K562 (cell line): ENCODE data around the gene TRDMT1. TPM values are rescaled to one million over a fixed set of nuclear protein-coding genes. Genes with fewer than 3 reads are reported as not detected.

ENCODE experiments used
- CBFA2T3 ChIP-seq: fragments of 450-650 bp; IDR thresholded peaks from 2 replicates; pipeline ENCODE4 v1.6.1; 2017
- CEBPB ChIP-seq: fragments of 450-650 bp; IDR thresholded peaks from 2 replicates; pipeline ENCODE4 v1.6.1; 2016; ENCODE audit warnings: missing genetic modification characterization, missing compliant biosample characterization
- CEBPG ChIP-seq, 3 experiments: fragments of 200-800 bp in 1 of 3; sonication (Bioruptor generic) in 1 of 3; sonication (generic) in 1 of 3; formaldehyde crosslinking in 1 of 3; IDR thresholded peaks in 2 of 3; conservative IDR thresholded peaks in 1 of 3; 2 replicates each; pipeline versions ENCODE4 v1.6.1 to v1.8.0; 2016 to 2022; ENCODE audit warnings: missing compliant biosample characterization in 2 of 3, missing genetic modification characterization in 2 of 3, mild to moderate bottlenecking in 1 of 3, missing genetic modification reagents in 1 of 3
- FOSL1 ChIP-seq: fragments of 200-800 bp; sonication (Bioruptor generic); conservative IDR thresholded peaks from 2 replicates; pipeline ENCODE4 v1.6.1; 2016; ENCODE audit warnings: missing genetic modification characterization, missing compliant biosample characterization
- GTF2F1 ChIP-seq: IDR thresholded peaks from 2 replicates; pipeline ENCODE4 v1.6.1; 2011; ENCODE audit warnings: low read depth, low read length, improper control_type of control experiment
- HLTF ChIP-seq: fragments of 450-650 bp; IDR thresholded peaks from 2 replicates; pipeline ENCODE4 v1.6.1; 2016
- NCOA2 ChIP-seq, 2 experiments: fragments of 450-650 bp; IDR thresholded peaks; 2 replicates each; pipeline ENCODE4 v1.6.1; 2018; ENCODE audit warnings: mild to moderate bottlenecking in 2 of 2, moderate library complexity in 1 of 2; ENCODE audit not compliant: partially characterized antibody in 2 of 2
- SMAD2 ChIP-seq: fragments of 150-350 bp; IDR thresholded peaks from 2 replicates; pipeline ENCODE4 v1.6.1; 2014; ENCODE audit warnings: low read depth, mild to moderate bottlenecking, low read length
- TEAD2 ChIP-seq: fragments of 450-650 bp; IDR thresholded peaks from 2 replicates; pipeline ENCODE4 v1.6.1; 2016; ENCODE audit warnings: missing genetic modification characterization, control low read depth, missing compliant biosample characterization
- ZMIZ1 ChIP-seq, 2 experiments: fragments of 150-350 bp in 1 of 2; IDR thresholded peaks; 2 replicates each; pipeline ENCODE4 v1.6.1; 2012 to 2016; ENCODE audit warnings: low read depth in 2 of 2, low read length in 2 of 2, mild to moderate bottlenecking in 1 of 2, moderate library complexity in 1 of 2
- polyA plus RNA-seq, 8 experiments: library from polyadenylated mRNA; depleted of rRNA in 4 of 8; stranded (reverse) in 5 of 8; unstranded in 3 of 8; fragments of >200 nt; fragmentation: Nextera tagmentation in 2 of 8; fragmentation: Illumina TruSeq in 1 of 8; extraction: Ambion mirVana in 2 of 8; extraction: Trizol in 1 of 8; gene quantifications; 2 replicates each; pipeline versions ENCODE4 v1.2.1 to v1.2.3, GENCODE V29; 2011 to 2014; ENCODE audit warnings: inconsistent platforms in 1 of 8, missing spikeins in 1 of 8
- total RNA-seq, 7 experiments: library from RNA; depleted of rRNA in 6 of 7; stranded (reverse); fragments of >200 nt in 6 of 7; fragmentation: Illumina TruSeq in 2 of 7; extraction: Trizol in 2 of 7; gene quantifications; 2 replicates each; pipeline versions ENCODE4 v1.2.1 to v1.2.3, GENCODE V29; 2011 to 2021; ENCODE audit warnings: low replicate concordance in 1 of 7
- TF ChIP-seq, protein P1 (sequence below), 2 experiments: fragments of 450-650 bp; formaldehyde crosslinking in 1 of 2; IDR thresholded peaks; 2 replicates each; pipeline versions ENCODE4 v1.4.0 to v1.6.1; 2014 to 2020; ENCODE audit warnings: mild to moderate bottlenecking in 2 of 2, borderline replicate concordance in 1 of 2, low read depth in 1 of 2
- TF ChIP-seq, protein P2 (sequence below): fragments of 450-650 bp; conservative IDR thresholded peaks from 2 replicates; pipeline ENCODE4 v1.6.1; 2016; ENCODE audit warnings: missing genetic modification characterization, low read depth, mild to moderate bottlenecking, control low read depth, missing compliant biosample characterization
- TF ChIP-seq, protein P3 (sequence below): fragments of 450-650 bp; IDR thresholded peaks from one replicate; pipeline ENCODE4 v1.6.1; 2018; ENCODE audit warnings: mild to moderate bottlenecking, moderate library complexity; ENCODE audit not compliant: partially characterized antibody

TRDMT1 gene
- total and polyA plus RNA-seq, 9 of the 15 experiments (the other 6 are each of a cell fraction or from before 2014, with no cell fraction given) = 5.4 to 12.6 (median 9.3) TPM

DNA sequence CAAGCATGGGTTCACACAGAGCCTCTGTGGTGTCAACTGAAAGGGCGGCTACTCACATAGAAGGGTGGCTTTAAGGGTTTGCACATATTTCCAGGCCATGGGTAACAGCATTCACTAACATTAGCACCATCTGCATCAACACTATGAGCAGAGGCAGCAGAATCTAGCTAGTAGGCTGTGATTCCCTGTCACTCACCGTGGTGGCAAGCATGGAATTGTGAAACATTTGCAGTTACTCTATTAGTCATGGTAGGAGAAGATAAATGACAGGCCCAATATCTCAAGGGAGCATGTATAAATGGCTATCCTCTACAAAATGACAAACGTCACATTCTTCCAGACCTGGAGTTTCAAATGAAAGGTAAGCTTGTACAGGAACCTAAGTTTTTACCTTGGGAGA is 39.7 kb downstream of the TRDMT1 start (continued):
- TF ChIP-seq, protein P1, sequence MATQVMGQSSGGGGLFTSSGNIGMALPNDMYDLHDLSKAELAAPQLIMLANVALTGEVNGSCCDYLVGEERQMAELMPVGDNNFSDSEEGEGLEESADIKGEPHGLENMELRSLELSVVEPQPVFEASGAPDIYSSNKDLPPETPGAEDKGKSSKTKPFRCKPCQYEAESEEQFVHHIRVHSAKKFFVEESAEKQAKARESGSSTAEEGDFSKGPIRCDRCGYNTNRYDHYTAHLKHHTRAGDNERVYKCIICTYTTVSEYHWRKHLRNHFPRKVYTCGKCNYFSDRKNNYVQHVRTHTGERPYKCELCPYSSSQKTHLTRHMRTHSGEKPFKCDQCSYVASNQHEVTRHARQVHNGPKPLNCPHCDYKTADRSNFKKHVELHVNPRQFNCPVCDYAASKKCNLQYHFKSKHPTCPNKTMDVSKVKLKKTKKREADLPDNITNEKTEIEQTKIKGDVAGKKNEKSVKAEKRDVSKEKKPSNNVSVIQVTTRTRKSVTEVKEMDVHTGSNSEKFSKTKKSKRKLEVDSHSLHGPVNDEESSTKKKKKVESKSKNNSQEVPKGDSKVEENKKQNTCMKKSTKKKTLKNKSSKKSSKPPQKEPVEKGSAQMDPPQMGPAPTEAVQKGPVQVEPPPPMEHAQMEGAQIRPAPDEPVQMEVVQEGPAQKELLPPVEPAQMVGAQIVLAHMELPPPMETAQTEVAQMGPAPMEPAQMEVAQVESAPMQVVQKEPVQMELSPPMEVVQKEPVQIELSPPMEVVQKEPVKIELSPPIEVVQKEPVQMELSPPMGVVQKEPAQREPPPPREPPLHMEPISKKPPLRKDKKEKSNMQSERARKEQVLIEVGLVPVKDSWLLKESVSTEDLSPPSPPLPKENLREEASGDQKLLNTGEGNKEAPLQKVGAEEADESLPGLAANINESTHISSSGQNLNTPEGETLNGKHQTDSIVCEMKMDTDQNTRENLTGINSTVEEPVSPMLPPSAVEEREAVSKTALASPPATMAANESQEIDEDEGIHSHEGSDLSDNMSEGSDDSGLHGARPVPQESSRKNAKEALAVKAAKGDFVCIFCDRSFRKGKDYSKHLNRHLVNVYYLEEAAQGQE (IDR thresholded peaks at IDR 0.05; ENCODE audit: borderline replicate concordance) = no peak
- TF ChIP-seq, protein P1 (CRISPR knock-in tag; IDR thresholded peaks at IDR 0.05; ENCODE audit: low read depth) = no peak
- TF ChIP-seq ZMIZ1 (IDR thresholded peaks at IDR 0.05; ENCODE audit: low read depth in 2 of 2, low read length in 2 of 2) = no peak
- no peak for TF ChIP-seq GTF2F1
- peak in 1 of 2 experiments; percentile 29 for TF ChIP-seq NCOA2 (IDR thresholded peaks at IDR 0.05; ENCODE audit: partially characterized antibody in 2 of 2)
- TF ChIP-seq HLTF = no peak
- TF ChIP-seq, protein P2, sequence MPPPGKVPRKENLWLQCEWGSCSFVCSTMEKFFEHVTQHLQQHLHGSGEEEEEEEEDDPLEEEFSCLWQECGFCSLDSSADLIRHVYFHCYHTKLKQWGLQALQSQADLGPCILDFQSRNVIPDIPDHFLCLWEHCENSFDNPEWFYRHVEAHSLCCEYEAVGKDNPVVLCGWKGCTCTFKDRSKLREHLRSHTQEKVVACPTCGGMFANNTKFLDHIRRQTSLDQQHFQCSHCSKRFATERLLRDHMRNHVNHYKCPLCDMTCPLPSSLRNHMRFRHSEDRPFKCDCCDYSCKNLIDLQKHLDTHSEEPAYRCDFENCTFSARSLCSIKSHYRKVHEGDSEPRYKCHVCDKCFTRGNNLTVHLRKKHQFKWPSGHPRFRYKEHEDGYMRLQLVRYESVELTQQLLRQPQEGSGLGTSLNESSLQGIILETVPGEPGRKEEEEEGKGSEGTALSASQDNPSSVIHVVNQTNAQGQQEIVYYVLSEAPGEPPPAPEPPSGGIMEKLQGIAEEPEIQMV (tag) = no peak
- peak; percentile 74 for TF ChIP-seq CBFA2T3
- TF ChIP-seq SMAD2 = no peak
- no peak for TF ChIP-seq TEAD2 (tag)
- peak; percentile 75 for TF ChIP-seq CEBPG (CRISPR knock-in tag; IDR thresholded peaks at IDR 0.05)
- peak; percentile 36 to 81 for TF ChIP-seq CEBPG (tag; conservative IDR thresholded peaks at IDR 0.05 in 1 of 2, IDR thresholded peaks at IDR 0.05 in 1 of 2)
- TF ChIP-seq, protein P3, sequence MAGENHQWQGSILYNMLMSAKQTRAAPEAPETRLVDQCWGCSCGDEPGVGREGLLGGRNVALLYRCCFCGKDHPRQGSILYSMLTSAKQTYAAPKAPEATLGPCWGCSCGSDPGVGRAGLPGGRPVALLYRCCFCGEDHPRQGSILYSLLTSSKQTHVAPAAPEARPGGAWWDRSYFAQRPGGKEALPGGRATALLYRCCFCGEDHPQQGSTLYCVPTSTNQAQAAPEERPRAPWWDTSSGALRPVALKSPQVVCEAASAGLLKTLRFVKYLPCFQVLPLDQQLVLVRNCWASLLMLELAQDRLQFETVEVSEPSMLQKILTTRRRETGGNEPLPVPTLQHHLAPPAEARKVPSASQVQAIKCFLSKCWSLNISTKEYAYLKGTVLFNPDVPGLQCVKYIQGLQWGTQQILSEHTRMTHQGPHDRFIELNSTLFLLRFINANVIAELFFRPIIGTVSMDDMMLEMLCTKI = no peak
- peak; percentile 95 for TF ChIP-seq CEBPB
- peak; percentile 69 for TF ChIP-seq FOSL1 (tag)
